Suprapubic skin (tissue), 4 donors: ENCODE data around the gene SLC18B1.

Experiments used
- EP300 ChIP-seq: sonication (generic); formaldehyde crosslinking; IDR thresholded peaks from one replicate; pipeline ENCODE4 v1.6.1; 2017; ENCODE audit warnings: antibody characterized with exemption
- POLR2AphosphoS5 ChIP-seq, 3 donors: sonication (generic); formaldehyde crosslinking; IDR thresholded peaks; one replicate each; pipeline ENCODE4 v1.6.1; 2017; ENCODE audit warnings: antibody characterized with exemption in 3 of 3
- TF ChIP-seq, protein P1 (sequence below), 2 donors: fragments of 200-600 bp in 1 of 2; fragments of 450-650 bp in 1 of 2; sonication (generic) in 1 of 2; IDR thresholded peaks; one replicate each; pipeline ENCODE4 v1.5.1; 2016 to 2019; ENCODE audit warnings: antibody characterized with exemption in 2 of 2, mild to moderate bottlenecking in 1 of 2, moderate library complexity in 1 of 2

DNA sequence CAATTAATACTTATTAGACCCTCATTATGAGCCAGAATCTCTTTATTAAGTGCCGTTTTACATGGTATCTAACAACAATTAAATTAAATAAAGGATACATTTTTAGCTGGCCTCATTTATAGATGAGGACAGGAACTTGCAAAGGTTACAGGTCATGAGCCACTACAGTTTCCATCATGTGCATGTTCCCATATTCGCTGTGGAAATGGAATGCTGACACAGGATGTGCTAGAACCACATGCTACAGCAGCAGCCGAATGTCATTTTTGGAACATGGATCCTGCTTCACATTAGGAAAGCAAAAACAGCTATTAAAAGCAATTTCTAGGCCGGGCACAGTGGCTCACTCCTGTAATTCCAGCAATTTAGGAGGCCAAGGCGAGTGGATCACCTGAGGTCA, 5.9 kb downstream of the SLC18B1 start:
- TF ChIP-seq, protein P1, sequence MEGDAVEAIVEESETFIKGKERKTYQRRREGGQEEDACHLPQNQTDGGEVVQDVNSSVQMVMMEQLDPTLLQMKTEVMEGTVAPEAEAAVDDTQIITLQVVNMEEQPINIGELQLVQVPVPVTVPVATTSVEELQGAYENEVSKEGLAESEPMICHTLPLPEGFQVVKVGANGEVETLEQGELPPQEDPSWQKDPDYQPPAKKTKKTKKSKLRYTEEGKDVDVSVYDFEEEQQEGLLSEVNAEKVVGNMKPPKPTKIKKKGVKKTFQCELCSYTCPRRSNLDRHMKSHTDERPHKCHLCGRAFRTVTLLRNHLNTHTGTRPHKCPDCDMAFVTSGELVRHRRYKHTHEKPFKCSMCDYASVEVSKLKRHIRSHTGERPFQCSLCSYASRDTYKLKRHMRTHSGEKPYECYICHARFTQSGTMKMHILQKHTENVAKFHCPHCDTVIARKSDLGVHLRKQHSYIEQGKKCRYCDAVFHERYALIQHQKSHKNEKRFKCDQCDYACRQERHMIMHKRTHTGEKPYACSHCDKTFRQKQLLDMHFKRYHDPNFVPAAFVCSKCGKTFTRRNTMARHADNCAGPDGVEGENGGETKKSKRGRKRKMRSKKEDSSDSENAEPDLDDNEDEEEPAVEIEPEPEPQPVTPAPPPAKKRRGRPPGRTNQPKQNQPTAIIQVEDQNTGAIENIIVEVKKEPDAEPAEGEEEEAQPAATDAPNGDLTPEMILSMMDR (IDR thresholded peaks at IDR 0.05), result no peak
- TF ChIP-seq EP300 (no peak), POLR2AphosphoS5 (IDR thresholded peaks at IDR 0.05) (no peak)
